NCI-H2227 (cell line): ENCODE data around the gene MTM1.

Experiments
- DNase-seq: peaks from one replicate; lab custom pipeline; 2025; ENCODE audit not compliant: unreplicated experiment; lab: John Stamatoyannopoulos, UW

The MTM1 gene

GRCh38 chrX:150651906-150652305, 83.5 kb downstream of the MTM1 start:
- DNase-seq: no peak

- DNase-seq: no peak
Measured at GRCh38 chrX:150655788-150656187, 87.4 kb downstream of the MTM1 start.

- DNase-seq: peak; percentile 1
Measured at GRCh38 chrX:150663073-150663472, 94.7 kb downstream of the MTM1 start.

- peak; percentile 58 for DNase-seq
Measured at GRCh38 chrX:150664290-150664689, 95.9 kb downstream of the MTM1 start.

GRCh38 chrX:150676221-150676620, 107.8 kb downstream of the MTM1 start:
- no peak for DNase-seq

GRCh38 chrX:150680974-150681373, 112.6 kb downstream of the MTM1 start:
- DNase-seq: peak; percentile 5

GRCh38 chrX:150683112-150683511, 114.7 kb downstream of the MTM1 start:
- no peak for DNase-seq

GRCh38 chrX:150683536-150684146, 115.2 kb downstream of the MTM1 start:
- peak; percentile 28 for DNase-seq

- no peak for DNase-seq
Measured at GRCh38 chrX:150688911-150689451, 120.6 kb downstream of the MTM1 start.

- DNase-seq: no peak
Measured at GRCh38 chrX:150690126-150690525, 121.7 kb downstream of the MTM1 start.

GRCh38 chrX:150692296-150692695, 123.9 kb downstream of the MTM1 start:
- no peak for DNase-seq

GRCh38 chrX:150692831-150693724, 124.7 kb downstream of the MTM1 start, which contains the start of gene MTMR1:
TSS of gene MTMR1 (plus strand) at chrX:150693396. CDS start at chrX:150693531, 135 bp downstream.
- DNase-seq: peak; percentile 61

- peak; percentile 64 for DNase-seq
Measured at GRCh38 chrX:150693725-150694574, 125.5 kb downstream of the MTM1 start.

GRCh38 chrX:150694738-150695410, 126.5 kb downstream of the MTM1 start:
- no peak for DNase-seq

- DNase-seq: no peak
Measured at GRCh38 chrX:150696331-150696730, 127.9 kb downstream of the MTM1 start.

GRCh38 chrX:150696866-150697265, 128.4 kb downstream of the MTM1 start:
- no peak for DNase-seq

GRCh38 chrX:150697641-150698040, 129.2 kb downstream of the MTM1 start:
- DNase-seq: no peak

GRCh38 chrX:150698981-150699380, 130.6 kb downstream of the MTM1 start:
- no peak for DNase-seq

GRCh38 chrX:150700107-150700506, 131.7 kb downstream of the MTM1 start:
- DNase-seq: no peak

GRCh38 chrX:150701377-150701776, 133.0 kb downstream of the MTM1 start:
- DNase-seq: no peak
